T-helper 1 cell treated with Interleukin-12 subunit alpha and Interleukin-12 subunit beta and Interleukin-4 antibody, amounts not matched to agents 30 μg/mL and 1 μg/mL, for 36 hours (primary cell): ENCODE results near the gene RABEP2.

Source experiments
- H3K27ac Mint-ChIP-seq: one replicate; pipeline ENCODE4 v1.8.0; 2021; ENCODE audit warnings: mild to moderate bottlenecking, mixed read lengths
- H3K27me3 Mint-ChIP-seq: one replicate; pipeline ENCODE4 v1.8.0; 2021; ENCODE audit warnings: low read depth, mixed read lengths
- H3K36me3 Mint-ChIP-seq: one replicate; pipeline ENCODE4 v1.8.0; 2021; ENCODE audit warnings: low read depth, mixed read lengths
- H3K4me1 Mint-ChIP-seq: one replicate; pipeline ENCODE4 v1.8.0; 2021; ENCODE audit warnings: low read depth, mixed read lengths
- H3K4me3 Mint-ChIP-seq: one replicate; pipeline ENCODE4 v1.8.0; 2021; ENCODE audit warnings: mild to moderate bottlenecking, moderate library complexity, mixed read lengths
- H3K9me3 Mint-ChIP-seq: one replicate; pipeline ENCODE4 v1.8.0; 2021; ENCODE audit warnings: mixed read lengths

RABEP2 gene

GRCh38 chr16:28923652-28924398 is 1.2 kb downstream of the RABEP2 start:
- Mint-ChIP-seq H3K27me3 (no peaks in the 10 kb centered on the region), H3K4me3 (peak overlapping the region; percentile 78), H3K27ac (peak overlapping the region; percentile 75), H3K9me3 (no peaks in the 10 kb centered on the region), H3K36me3 (peaks cover 12% of the 10 kb centered on the region), H3K4me1 (peaks cover 16% of the 10 kb centered on the region)

DNA sequence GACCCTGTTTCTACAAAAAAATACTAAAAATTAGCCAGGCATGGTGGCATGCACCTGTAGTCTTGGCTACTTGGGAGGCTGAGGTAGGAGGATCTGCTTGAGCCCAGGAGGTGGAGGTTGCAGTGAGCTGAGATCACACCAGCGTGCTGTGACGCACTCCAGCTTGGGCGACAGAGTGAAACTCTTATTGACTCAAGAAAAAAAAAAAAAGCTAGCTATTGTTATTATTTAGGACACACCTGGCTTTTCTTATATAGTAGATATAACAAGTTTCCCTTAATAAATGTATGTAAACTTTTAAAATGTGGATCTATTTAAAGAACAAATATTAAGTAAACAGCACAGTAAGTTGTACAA is 1.8 kb downstream of the RABEP2 start:
- Mint-ChIP-seq H3K27me3 (no peaks in the 10 kb centered on the region), H3K4me1 (peaks cover 16% of the 10 kb centered on the region), H3K4me3 (peak overlapping the region; percentile 78), H3K9me3 (no peaks in the 10 kb centered on the region), H3K36me3 (peaks cover 12% of the 10 kb centered on the region), H3K27ac (peak overlapping the region; percentile 75)

DNA sequence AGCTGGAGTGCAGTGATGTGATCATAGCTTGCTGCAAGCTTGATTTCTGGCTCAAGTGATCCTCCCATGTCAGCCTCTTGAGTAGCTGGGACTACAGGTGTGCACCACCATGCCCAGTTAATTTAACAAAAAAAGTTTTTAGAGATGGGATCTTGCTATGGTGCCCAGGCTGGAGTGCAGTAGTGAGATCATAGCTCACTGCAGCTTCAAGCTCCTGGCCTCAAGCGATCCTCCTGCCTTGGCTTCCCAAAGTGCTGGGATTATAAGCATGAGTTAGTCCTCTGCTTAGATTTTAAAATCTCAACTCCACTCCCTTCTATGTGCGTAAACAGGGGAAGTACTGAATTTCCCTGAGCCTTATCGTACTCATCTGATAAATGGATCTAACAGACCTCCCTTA is 6.3 kb downstream of the RABEP2 start:
- H3K36me3 Mint-ChIP-seq = peaks cover 25% of the 10 kb centered on the region

GRCh38 chr16:28917095-28917494 is 7.9 kb downstream of the RABEP2 start:
- Mint-ChIP-seq H3K4me3 (no peak overlapping the region), H3K36me3 (peaks cover 24% of the 10 kb centered on the region), H3K27ac (no peak overlapping the region), H3K4me1 (peaks cover 2% of the 10 kb centered on the region), H3K9me3 (no peaks in the 10 kb centered on the region), H3K27me3 (no peaks in the 10 kb centered on the region)

More for the DNA sequence above, 6.3 kb downstream of the RABEP2 start:
- Mint-ChIP-seq H3K4me3 (no peak overlapping the region), H3K4me1 (peaks cover 6% of the 10 kb centered on the region), H3K9me3 (no peaks in the 10 kb centered on the region), H3K27ac (no peak overlapping the region), H3K27me3 (no peaks in the 10 kb centered on the region)

DNA sequence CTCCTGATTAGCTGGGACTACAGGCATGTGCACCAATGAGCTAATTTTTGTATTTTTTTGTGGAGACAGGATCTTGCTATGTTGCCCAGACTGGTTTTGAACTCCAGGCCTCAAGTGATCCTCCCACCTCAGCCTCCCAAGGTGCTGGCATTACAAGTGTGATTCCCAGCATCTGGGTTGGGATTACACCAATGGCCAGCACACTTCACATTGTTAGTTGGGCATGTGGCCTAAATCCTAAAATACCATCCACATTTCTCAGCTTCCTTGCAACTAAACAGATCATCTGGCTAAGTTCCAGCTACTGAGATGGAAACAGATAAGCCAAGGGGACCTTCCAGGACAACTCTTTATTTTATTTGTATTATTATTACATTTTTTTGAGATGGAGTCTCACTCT is 9.9 kb downstream of the RABEP2 start:
- Mint-ChIP-seq H3K4me1 (no peaks in the 10 kb centered on the region), H3K36me3 (peaks cover 20% of the 10 kb centered on the region), H3K4me3 (no peak overlapping the region), H3K27ac (no peak overlapping the region), H3K9me3 (no peaks in the 10 kb centered on the region), H3K27me3 (no peaks in the 10 kb centered on the region)

DNA sequence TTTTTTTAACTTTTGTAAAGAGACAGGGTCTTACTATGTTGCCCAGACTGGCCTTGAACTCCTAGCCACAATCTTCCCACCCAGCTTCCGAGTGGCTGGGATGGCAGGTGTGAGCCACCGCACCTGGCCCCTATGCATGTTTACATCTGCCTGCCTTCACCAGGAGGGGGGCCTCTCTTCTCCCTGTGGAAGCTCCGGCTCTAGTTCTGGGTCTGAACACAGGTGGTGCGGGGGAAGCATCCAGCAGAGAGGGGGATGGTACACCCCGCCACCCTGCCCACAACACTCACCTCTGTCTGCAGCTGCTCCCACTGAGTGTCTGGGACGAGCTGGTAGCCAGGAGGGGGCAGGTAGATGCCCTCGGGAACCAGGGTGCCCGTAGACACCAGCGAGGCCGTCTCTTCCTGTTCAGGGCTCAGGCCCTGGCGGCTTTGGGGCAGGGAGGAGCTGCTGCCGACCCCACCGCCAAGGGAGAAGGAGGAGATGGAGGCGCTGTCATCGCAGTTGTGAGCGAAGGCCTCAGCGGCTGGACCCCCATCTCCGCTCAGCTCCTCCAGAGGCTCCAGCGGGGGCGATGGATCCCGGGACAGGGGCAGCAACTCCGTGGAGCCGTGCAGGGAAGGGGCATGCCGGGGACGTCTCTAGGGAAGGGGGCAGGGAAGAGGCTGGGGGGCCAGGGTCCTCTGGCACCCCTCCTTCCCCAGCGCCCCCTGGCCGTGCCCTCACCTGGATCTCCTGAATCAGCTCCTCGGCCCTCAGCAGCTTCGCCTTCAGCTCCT is 10.9 kb downstream of the RABEP2 start:
- no peak overlapping the region for H3K27ac Mint-ChIP-seq
- no peaks in the 10 kb centered on the region for H3K9me3 Mint-ChIP-seq
- peaks cover 16% of the 10 kb centered on the region for H3K36me3 Mint-ChIP-seq
- H3K27me3 Mint-ChIP-seq = no peaks in the 10 kb centered on the region
- H3K4me1 Mint-ChIP-seq = no peaks in the 10 kb centered on the region
- H3K4me3 Mint-ChIP-seq = no peak overlapping the region

GRCh38 chr16:28912558-28912957 is 12.5 kb downstream of the RABEP2 start:
- Mint-ChIP-seq H3K9me3 (no peaks in the 10 kb centered on the region), H3K4me1 (no peaks in the 10 kb centered on the region), H3K27me3 (no peaks in the 10 kb centered on the region), H3K4me3 (no peak overlapping the region), H3K36me3 (peaks cover 13% of the 10 kb centered on the region), H3K27ac (no peak overlapping the region)

DNA sequence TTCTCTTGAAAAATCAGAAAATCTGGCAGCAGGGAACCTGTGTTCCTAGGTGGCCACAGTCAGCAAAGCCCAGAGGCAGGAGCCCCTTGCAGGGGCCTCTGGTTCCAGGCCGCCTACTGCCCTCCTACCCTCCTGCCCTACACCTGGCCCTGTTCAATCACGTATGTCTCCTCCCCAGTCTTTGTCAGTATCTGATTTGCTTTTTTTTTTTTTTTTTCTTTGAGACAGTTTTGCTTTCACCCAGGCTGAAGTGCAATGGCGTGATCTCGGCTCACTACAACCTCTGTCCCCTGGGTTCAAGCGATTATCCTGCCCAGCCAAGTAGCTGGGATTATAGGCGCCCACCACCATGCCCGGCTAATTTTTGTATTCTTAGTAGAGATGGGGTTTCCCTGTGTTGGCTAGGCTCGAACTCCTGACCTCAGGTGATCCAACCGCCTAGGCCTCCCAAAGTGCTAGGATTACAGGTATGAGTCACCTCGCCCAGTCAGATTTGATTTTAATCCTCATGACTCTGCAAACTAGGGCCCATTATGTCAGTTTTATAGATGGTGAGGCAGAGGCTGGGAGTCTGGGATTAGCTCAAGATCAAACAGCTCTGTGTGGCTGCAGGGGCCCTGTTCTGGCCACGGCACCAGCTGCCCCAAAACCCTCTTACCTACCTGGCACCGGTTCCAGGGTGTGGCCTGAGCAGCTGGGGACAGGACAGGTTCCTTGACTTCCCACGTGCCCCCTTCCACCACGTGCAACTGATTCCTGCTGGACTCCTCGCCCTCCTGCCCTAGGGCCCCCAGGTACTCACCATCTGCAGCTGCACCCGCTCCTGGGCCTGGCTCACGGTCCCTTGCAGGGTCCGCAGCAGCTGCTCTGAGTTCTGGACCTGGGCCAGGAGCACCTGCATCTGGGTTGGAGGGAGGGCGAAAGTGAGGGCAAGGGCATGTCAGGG is 14.7 kb downstream of the RABEP2 start:
- Mint-ChIP-seq H3K4me1 (no peaks in the 10 kb centered on the region), H3K9me3 (no peaks in the 10 kb centered on the region), H3K27ac (no peak overlapping the region), H3K27me3 (no peaks in the 10 kb centered on the region), H3K4me3 (no peak overlapping the region), H3K36me3 (peaks cover 4% of the 10 kb centered on the region)

DNA sequence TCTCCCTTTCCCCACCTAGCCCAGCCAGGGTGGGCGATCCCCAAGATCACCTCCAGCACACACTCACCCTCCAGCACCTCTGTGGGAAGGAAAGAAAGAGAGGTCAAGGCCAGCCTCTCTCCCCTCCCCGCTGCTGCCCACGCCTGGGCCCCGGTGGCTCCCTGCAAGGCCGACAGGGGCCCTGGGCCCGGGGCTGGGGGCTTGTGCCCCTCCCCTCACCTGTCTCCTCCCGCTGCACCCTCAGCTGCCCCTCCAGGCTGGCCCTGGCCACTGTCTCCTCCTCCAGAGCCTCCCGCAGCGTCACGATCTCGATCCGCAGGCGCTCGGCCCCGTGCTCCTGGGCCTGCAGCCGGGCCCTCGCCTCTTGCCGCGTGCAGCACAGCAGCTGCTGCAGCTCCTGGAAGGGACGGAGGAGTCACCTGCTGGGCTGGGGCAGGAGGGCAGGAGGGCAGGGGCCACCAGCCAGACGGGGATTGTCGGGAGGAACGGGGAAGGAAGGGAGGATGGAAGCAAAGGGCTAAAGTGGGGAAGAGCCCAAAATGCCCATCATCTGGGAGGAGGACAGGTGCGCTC is 19.2 kb downstream of the RABEP2 start:
- no peaks in the 10 kb centered on the region for H3K27me3 Mint-ChIP-seq
- peaks cover 1% of the 10 kb centered on the region for H3K36me3 Mint-ChIP-seq
- H3K9me3 Mint-ChIP-seq = no peaks in the 10 kb centered on the region
- H3K4me1 Mint-ChIP-seq = no peaks in the 10 kb centered on the region
- H3K27ac Mint-ChIP-seq = no peak overlapping the region
- no peak overlapping the region for H3K4me3 Mint-ChIP-seq

- no peaks in the 10 kb centered on the region for H3K9me3 Mint-ChIP-seq
- H3K4me3 Mint-ChIP-seq = no peak overlapping the region
- H3K36me3 Mint-ChIP-seq = peaks cover 1% of the 10 kb centered on the region
- no peaks in the 10 kb centered on the region for H3K27me3 Mint-ChIP-seq
- peaks cover under 1% of the 10 kb centered on the region for H3K4me1 Mint-ChIP-seq
- H3K27ac Mint-ChIP-seq = no peak overlapping the region
Measured at GRCh38 chr16:28905229-28905754, 19.7 kb downstream of the RABEP2 start.

- H3K36me3 Mint-ChIP-seq = peaks cover 1% of the 10 kb centered on the region
- H3K4me1 Mint-ChIP-seq = peaks cover 2% of the 10 kb centered on the region
- no peaks in the 10 kb centered on the region for H3K27me3 Mint-ChIP-seq
- H3K27ac Mint-ChIP-seq = no peak overlapping the region
- H3K9me3 Mint-ChIP-seq = no peaks in the 10 kb centered on the region
- no peak overlapping the region for H3K4me3 Mint-ChIP-seq
Measured at GRCh38 chr16:28904828-28905227, 20.2 kb downstream of the RABEP2 start.

- Mint-ChIP-seq H3K27me3 (no peaks in the 10 kb centered on the region), H3K9me3 (no peaks in the 10 kb centered on the region), H3K36me3 (peaks cover 1% of the 10 kb centered on the region), H3K27ac (no peak overlapping the region), H3K4me1 (peaks cover 2% of the 10 kb centered on the region), H3K4me3 (no peak overlapping the region)
Measured at GRCh38 chr16:28904363-28904762, 20.7 kb downstream of the RABEP2 start.

DNA sequence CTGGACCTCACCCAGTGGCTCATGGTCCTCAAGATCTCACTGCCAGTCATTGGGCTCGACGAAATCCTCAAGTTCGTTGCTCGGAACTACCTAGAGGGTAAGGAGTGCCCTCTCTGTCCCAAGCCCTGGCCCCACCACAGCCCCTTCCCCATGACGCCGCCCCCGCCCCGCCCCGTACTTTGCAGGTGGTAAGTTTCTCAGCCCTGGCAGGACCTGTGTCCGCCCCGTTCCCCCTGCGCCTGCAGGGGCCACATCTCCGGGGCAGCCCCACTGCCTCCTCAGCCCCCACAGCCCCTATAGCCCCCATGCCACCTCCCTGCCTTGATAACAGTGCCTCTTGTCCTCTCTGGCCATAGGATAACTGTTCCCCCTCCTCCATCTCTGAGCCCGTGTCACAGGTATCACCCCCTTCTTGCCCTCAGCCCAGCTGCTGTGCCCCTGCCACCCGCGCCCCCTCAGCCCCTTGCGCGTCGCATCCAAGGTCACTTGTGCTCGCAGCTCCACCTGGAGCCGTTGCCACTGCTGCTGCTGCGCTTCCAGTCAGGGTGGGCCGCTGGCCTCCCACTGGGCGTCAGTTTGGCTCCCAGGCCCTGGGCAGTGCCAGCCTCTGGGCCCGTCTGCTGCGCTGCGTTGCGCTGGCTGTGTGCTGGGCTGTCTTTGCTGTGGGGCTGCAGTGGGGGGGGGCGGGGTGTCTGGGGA is 21.5 kb downstream of the RABEP2 start:
- Mint-ChIP-seq H3K4me1 (peaks cover 2% of the 10 kb centered on the region), H3K27ac (no peak overlapping the region), H3K9me3 (no peaks in the 10 kb centered on the region), H3K4me3 (no peak overlapping the region), H3K27me3 (no peaks in the 10 kb centered on the region), H3K36me3 (peaks cover 1% of the 10 kb centered on the region)
